Stimulated activated CD4-positive, alpha-beta T cell treated with anti-CD3 and anti-CD28 coated beads, Interleukin-1b, Interleukin-23, amount 100 ng/mL, for 4 hours (primary cell): ENCODE data around the gene TSR3.

Experiments used
- DNase-seq, 2 donors: peaks; one replicate each; pipeline ENCODE4 v3.0.0-alpha.2; 2020; ENCODE audit warnings: low read depth in 2 of 2

The TSR3 gene

DNA sequence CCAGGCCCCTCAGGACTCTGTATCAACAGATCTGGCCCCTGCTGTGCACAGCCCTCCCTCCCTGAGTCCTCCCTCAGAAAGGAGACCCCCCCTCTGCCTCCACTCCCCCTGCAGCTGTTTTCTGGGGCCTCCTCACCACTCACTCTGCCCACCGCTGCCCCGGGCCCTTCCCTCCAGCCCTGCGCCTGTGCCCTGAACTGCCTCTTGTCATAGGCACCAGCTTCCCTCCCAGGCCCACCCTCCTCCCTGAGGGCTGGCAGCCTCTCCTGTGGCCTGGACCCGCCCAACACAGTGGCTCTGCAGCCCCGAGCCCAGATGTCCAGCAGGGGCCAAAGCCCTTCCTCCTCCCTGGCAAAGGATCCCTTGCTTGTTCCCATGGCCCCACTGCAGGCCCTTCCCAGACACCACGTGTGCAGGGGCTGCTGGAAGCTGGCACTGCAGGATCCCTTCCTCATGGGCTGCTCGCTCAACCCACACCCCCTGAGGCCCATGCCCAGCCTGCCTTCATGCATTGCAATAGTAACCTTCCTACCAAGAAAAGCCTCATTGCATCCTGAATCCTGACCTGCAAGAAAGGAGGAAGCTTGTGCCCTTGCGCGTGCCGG lies 25.8 kb upstream of the TSR3 start:
- no peak for DNase-seq

GRCh38 chr16:1375741-1376410 lies 24.2 kb upstream of the TSR3 start:
- DNase-seq: no peak

DNA sequence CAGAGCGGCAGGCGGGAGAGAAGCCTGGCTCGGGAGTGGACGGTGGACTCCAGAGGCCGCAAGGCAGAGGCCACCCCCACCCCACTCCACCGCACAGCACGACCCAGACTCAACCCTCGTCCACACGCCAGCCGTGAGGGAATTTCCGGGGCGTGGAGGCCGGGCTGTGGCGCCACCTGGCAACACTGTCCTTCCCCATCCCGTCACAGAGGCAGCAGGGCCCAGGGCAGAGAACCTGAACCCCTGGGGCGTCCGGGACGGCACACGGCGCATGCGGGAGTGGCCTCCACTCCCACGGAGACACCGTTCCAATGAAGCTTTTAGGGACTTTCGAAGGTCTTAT lies 23.6 kb upstream of the TSR3 start:
- DNase-seq: no peak

- DNase-seq: no peak
Measured at GRCh38 chr16:1374418-1375297, 23.0 kb upstream of the TSR3 start.

DNA sequence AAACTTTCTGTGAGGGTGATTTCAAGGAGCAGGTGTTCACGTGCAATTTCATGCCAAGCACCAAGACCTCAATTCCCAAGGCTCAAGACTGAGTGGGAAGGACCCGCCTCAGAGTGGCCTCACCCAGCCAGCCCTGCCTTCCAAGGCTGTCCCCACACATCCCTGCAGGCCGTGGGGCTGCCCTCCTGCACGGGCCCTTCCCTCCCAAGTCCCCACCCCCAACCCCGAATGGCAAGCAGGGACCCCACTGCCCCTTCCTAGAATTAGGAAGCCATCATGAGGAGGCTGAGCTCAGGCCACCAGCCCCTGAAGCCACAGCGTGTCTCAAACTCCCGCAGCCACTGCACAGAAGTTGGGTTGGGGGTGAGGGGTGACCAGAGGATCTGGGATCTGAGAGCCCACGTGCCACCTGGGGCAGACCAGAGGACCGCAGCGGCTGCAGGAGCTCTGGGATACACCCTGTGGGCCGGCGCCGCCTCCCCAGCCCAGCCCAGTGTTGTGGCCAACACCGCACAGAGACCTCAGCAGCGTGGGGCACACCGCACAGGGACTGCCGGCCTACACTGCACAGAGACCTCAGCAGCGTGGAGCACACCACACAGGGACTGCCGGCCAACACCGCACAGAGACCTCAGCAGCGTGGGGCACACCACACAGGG lies 20.7 kb upstream of the TSR3 start:
- no peak for DNase-seq

DNA sequence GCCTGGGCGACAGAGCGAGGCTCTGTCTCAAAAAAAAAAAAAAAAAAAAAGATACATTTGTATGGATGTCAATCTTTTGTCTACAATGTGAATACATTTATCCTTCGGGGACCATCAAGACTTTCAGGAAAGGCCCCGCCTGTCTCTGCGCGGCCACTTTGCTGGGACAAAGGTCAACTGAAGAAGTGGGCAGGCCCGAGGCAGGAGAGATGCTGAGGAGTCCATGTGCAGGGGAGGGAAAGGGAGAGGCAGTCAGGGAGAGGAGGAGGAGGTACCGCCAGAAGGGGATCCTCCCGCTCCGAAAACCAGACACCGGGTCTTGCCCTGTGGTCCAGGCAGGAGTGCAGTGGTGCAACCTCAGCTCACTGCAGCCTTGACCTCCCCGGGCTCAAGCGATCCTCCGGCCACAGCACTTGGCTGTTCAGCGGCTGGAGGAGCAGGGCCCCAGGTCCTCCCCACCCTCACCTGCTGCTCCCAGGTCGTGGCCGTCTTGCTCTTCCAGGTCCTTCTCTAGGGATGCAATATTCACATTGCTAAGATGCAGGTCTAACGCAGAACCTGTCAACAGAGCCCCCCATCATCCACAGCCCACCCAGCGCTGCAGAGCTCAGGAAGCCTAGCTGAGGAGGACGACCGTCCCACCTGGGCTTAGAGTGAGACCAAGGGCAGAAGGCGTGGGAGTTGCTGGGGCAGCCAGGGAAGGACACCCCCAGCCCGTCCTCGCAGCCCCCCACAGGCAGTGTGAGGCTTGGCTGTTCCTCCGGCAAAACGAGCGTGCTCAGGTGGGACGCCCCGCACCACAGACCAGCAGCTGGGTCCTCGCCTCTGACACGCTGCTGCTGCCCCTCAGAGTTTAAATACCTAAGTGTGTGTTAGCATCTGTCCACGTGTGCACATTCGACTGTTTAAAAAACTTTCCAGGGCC lies 19.6 kb upstream of the TSR3 start:
- no peak for DNase-seq

- DNase-seq: no peak
Measured at GRCh38 chr16:1367486-1368174, 16.0 kb upstream of the TSR3 start.

DNA sequence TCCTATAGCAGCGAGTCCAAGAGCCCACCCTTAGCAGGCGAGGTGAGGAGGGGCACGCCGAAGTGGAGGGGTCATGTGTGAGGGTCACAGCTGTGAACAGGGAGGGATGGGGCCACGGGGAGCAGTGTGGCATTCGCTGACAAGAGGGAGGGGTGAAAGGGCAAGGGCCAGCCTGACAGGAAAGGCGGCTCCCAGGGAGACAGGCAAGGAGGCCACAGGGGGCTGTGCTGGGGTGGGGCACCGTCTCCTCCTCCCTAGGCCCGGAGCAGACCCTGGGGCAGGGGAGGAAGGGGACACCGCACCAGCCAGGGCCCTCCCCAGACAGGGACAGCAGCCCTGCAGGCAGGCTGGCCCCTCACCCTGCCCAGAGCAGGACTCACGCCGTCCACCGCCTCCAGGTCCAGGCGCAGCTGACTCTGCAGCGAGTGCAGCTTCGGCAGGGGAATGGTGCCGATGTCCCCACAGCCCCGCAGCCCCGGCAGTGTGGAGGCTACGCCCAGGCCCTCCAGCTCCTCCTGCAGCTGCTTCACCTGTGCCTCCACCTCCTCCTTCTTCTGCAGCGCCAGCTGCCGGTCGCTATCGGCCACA lies 15.1 kb upstream of the TSR3 start:
- DNase-seq: no peak

DNA sequence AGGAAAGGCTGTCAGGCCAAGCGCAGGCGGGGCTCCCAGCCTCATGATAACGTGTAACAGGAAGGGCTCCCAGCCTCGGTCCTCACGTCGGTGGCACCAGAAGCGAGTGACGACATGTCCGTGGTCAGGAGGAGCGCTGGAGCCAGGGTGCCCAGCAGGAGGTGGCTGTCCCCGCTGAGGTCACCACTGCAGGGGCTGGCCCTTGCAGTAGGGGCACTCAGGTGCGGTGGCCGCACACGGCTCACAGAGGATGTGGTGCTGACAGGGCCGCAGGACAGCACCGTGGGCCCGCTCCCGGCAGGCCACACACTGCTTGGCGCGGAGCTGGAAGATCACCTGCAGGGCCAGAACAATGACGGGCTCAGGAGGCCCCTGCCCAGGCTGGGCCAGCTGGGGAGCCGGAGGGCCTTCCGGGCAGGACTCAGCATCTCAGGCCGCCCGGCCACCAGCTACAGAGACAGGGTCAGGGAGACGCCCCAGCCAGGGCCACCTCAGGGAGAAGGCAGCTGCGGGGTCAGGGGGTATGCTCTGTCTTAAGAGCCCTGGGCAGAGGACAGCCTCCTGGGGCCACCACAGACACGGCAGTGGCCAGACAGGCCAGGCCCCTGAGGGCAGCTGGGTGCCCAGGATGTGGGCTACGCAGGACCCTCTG lies 14.5 kb upstream of the TSR3 start:
- no peak for DNase-seq

- DNase-seq: no peak
Measured at GRCh38 chr16:1364510-1364909, 12.8 kb upstream of the TSR3 start.

DNA sequence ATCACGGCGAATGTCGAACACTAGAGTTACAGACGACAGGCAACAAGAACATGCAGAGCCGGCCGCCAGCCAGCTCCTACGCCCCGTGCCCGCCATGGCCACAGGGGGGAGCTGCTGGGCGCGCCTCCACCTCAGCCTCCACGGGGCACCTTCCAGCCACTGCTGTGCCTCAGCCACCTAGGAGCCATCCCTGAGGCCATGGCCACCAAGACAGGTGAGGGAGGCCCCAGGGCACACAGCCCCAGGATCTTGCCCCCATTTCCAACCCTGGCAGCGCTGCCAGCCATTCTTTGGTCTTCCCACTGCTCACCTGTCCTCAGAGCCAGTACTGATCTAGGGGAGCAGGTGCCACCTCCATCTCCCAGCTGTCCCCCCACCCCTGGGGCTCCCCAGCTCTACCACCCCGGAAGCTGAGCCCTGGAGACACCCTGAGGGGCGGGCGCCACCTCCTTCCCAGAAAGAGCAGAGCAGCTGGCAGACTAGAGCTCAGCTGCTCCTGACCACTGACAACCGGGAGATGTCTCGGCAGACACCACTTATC lies 11.9 kb upstream of the TSR3 start:
- peak; percentile 60 to 68 for DNase-seq

DNA sequence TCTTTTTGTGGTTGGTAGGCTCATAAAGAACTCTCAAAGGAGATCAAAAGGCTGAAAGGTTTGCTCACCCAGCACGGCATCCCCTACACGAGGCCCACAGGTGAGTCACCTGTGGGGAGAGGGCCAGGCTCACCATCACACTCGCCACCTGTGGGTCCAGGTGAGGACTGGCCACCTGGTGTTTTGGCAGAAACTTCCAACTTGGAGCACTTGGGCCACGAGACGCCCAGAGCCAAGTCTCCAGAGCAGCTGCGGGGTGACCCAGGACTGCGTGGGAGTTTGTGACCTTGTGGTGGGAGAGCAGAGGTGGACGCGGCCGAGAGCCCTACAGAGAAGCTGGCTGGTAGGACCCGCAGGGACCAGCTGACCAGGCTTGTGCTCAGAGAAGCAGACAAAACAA lies 11.1 kb upstream of the TSR3 start:
- no peak for DNase-seq

GRCh38 chr16:1361685-1362360 lies 10.1 kb upstream of the TSR3 start:
- no peak for DNase-seq

DNA sequence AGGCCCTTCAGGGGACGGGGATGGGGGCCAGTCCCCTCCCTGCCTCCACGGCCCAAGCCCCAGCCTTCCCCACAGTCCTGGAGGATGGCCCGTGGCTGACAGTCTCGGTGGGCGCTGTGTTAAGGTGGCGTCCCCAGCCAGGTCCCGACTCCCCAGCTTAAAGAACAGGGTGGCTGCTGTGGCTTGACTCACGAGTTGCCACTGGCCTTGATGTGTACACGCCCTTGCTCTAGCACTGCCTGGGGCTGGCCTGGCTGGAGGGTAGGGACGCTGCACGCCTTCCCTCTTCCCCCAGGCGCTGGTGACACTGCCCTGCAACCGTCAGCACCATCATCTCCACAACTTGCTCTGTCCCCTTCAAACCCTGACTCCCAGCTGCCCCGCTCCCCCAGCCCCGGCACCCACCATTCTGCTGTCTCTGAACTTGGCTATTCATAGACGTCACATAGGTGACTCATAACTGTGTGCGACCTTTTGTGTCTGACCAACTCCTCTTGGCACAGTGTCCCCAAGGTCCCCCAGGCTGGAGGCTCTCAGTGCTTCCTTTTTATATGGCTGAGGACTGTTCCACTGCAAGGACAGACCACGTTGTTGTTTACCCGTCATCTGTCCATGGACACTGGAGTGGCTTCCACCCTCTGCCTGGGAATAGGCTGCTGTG lies 6.4 kb upstream of the TSR3 start:
- DNase-seq: no peak

DNA sequence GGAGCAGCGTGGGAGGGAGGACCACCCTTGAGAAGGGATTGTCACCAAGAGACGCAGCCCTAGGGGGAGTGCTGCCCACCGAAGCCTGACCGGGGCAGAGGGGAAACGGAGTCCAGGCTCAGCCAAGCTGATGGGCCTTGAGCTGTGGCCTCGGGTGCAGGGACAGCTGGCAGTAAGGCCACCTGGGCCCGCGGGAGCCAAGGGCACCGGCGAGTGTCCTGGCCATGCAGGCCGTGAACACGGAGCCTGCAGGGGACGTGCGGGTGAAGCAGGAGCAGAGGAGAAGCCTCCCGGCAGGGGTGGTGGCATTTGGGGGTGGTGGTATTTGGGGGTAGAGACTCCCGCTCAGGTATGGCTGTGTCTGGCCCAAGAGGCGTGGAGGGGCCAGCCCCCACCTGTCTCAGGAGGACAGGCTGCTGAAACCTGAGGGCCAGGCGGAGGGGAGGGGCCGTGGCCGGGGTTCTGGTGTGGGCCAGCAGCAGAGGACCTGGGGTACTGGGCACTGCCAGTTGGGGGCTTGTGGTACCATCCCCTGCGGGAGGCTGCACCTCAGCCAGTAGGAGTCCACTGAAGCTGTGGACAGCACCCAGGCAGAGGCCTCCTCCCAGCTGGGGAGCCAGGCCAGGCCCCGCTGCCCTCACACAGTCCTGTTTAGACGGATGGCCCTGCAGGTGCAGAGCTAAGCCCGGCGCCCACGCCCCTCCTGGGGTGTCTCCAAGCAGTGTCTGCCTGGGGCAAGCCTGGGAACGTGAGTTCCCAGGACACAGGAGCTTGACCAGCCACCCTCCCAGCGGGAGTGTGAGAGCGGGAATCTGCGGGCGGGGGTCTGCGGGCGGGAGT lies 4.6 kb upstream of the TSR3 start:
- DNase-seq: no peak

- DNase-seq: no peak
Measured at GRCh38 chr16:1355591-1355990, 3.9 kb upstream of the TSR3 start.

- no peak for DNase-seq
Measured at GRCh38 chr16:1354815-1355540, 3.3 kb upstream of the TSR3 start.
